SU-DHL-6 (cell line): ENCODE results near the gene MPHOSPH6.

Source experiments
- EZH2phosphoT487 ChIP-seq: fragments of 200-600 bp; sonication (generic), shearing (Covaris generic); conservative IDR thresholded peaks from 2 replicates; pipeline ENCODE4 v1.6.1; 2018; ENCODE audit warnings: mild to moderate bottlenecking, antibody characterized with exemption, low read length, moderate library complexity, mixed read lengths
- TF ChIP-seq, protein P1 (sequence below): fragments of 200-600 bp; sonication (generic); IDR thresholded peaks from one replicate; pipeline ENCODE4 v1.5.1; 2017; ENCODE audit warnings: antibody characterized with exemption, mild to moderate bottlenecking, low read length, moderate library complexity; ENCODE audit not compliant: insufficient read depth, poor library complexity, severe bottlenecking

DNA sequence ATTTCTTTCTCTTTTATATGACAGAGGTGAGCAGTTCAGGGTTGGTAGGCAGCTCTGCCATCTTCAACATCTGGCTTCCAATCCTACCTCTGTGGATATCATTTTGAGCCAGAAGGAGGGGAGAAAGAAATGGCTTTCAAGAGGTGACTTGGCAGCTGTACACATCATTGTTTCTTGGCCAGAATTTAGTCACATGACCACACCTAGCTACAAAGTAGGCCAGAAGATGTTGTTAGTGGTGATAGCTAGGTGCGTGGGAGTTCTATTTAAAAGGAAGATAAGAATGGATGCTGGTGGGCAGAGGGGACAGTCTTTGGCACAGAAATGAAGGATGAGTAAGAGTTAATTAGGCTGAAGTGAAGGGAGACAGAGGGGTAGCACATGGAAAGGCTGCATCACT, 29.2 kb upstream of the MPHOSPH6 start:
- TF ChIP-seq, protein P1, sequence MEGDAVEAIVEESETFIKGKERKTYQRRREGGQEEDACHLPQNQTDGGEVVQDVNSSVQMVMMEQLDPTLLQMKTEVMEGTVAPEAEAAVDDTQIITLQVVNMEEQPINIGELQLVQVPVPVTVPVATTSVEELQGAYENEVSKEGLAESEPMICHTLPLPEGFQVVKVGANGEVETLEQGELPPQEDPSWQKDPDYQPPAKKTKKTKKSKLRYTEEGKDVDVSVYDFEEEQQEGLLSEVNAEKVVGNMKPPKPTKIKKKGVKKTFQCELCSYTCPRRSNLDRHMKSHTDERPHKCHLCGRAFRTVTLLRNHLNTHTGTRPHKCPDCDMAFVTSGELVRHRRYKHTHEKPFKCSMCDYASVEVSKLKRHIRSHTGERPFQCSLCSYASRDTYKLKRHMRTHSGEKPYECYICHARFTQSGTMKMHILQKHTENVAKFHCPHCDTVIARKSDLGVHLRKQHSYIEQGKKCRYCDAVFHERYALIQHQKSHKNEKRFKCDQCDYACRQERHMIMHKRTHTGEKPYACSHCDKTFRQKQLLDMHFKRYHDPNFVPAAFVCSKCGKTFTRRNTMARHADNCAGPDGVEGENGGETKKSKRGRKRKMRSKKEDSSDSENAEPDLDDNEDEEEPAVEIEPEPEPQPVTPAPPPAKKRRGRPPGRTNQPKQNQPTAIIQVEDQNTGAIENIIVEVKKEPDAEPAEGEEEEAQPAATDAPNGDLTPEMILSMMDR = no peak
- TF ChIP-seq EZH2phosphoT487 = no peak
